HL-60 (cell line): ENCODE data around the gene KIAA0586.
"Not testable (repeated sequence)": the region's sequence is repeated elsewhere in the genome, so short reads cannot be mapped to it uniquely, and the experiment has no call there.

Source experiments
- DNase-seq, 2 experiments: peaks; one replicate each; pipeline ENCODE4 v3.0.0-alpha.2; 2010 to 2020; ENCODE audit warnings: low read depth in 1 of 2, low spot score in 1 of 2
- H3K27ac ChIP-seq: fragments of 250-450 bp; sonication (Bioruptor Pico); replicated peaks from 2 replicates; pipeline ENCODE4 v1.5.1; 2020; ENCODE audit warnings: mild to moderate bottlenecking, moderate library complexity
- H3K27me3 ChIP-seq: fragments of 250-450 bp; sonication (Bioruptor Pico); 2 replicates; pipeline ENCODE4 v1.5.1; 2021; ENCODE audit warnings: mild to moderate bottlenecking, moderate library complexity; ENCODE audit not compliant: insufficient read depth, poor library complexity, severe bottlenecking
- H3K4me3 ChIP-seq: replicated peaks from 2 replicates; pipeline ENCODE4 v1.5.1; 2011; ENCODE audit warnings: mild to moderate bottlenecking, control low read depth, low read length; ENCODE audit not compliant: insufficient read depth
- GABPA ChIP-seq: IDR thresholded peaks from 2 replicates; pipeline ENCODE4 v1.6.1; 2012; ENCODE audit warnings: low read depth
- POLR2AphosphoS5 ChIP-seq: IDR thresholded peaks from 2 replicates; pipeline ENCODE4 v1.6.1; 2012; ENCODE audit warnings: low read depth
- REST ChIP-seq: IDR thresholded peaks from 2 replicates; pipeline ENCODE4 v1.6.1; 2012; ENCODE audit warnings: low read depth; ENCODE audit not compliant: insufficient replicate concordance
- SPI1 ChIP-seq: IDR thresholded peaks from 2 replicates; pipeline ENCODE4 v1.6.1; 2012; ENCODE audit warnings: low read depth, mild to moderate bottlenecking, borderline replicate concordance
- TF ChIP-seq, protein P1 (sequence below): IDR thresholded peaks from one replicate; pipeline ENCODE4 v1.5.1; 2011; ENCODE audit warnings: low read length, control low read depth, inconsistent platforms; ENCODE audit not compliant: insufficient read depth

KIAA0586 gene

GRCh38 chr14:58492044-58492443, 64.5 kb downstream of the KIAA0586 start:
- no peaks in the 10 kb centered on the region for H3K27me3 ChIP-seq
- no peak for DNase-seq
- TF ChIP-seq SPI1 = no peak
- TF ChIP-seq GABPA = no peak

DNA sequence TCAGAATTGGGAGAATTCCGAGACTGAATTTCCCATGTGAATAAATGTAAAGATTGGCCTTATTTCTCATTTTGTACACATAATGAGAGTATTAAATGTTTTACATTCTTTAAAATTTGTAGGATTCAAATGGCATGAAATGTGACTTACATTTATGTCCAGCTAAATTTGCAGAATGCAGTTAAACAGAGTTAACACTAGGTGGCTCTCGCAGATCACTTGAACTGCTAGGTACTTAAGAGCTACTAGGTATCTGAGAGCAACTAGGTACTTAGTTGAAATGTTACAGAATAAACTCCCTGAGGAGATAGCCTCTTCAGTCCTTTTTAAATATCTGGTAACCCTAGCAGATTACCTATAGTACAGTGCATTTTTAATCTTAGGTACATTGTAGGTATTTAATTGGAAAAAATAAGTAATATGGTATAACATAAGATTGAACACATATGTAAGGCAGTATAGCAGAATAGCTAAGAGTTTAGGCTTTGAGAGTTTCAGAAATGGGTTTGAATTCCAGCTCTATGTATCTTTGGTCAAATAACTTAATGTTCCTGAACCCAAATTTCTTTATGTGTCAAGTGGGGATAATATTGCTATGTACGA, 73.8 kb downstream of the KIAA0586 start:
- no peak overlapping the region for H3K27ac ChIP-seq
- TF ChIP-seq REST = no peak
- TF ChIP-seq SPI1 = no peak
- TF ChIP-seq GABPA = no peak
- no peak for TF ChIP-seq POLR2AphosphoS5
- TF ChIP-seq, protein P1, sequence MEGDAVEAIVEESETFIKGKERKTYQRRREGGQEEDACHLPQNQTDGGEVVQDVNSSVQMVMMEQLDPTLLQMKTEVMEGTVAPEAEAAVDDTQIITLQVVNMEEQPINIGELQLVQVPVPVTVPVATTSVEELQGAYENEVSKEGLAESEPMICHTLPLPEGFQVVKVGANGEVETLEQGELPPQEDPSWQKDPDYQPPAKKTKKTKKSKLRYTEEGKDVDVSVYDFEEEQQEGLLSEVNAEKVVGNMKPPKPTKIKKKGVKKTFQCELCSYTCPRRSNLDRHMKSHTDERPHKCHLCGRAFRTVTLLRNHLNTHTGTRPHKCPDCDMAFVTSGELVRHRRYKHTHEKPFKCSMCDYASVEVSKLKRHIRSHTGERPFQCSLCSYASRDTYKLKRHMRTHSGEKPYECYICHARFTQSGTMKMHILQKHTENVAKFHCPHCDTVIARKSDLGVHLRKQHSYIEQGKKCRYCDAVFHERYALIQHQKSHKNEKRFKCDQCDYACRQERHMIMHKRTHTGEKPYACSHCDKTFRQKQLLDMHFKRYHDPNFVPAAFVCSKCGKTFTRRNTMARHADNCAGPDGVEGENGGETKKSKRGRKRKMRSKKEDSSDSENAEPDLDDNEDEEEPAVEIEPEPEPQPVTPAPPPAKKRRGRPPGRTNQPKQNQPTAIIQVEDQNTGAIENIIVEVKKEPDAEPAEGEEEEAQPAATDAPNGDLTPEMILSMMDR = peak; percentile 90
- DNase-seq = peak; percentile 20 to 35
- no peaks in the 10 kb centered on the region for H3K27me3 ChIP-seq
- H3K4me3 ChIP-seq = no peak overlapping the region

More at GRCh38 chr14:58492044-58492443, 64.5 kb downstream of the KIAA0586 start:
- Histone ChIP-seq H3K27ac (no peak overlapping the region), H3K4me3 (no peak overlapping the region)

DNA sequence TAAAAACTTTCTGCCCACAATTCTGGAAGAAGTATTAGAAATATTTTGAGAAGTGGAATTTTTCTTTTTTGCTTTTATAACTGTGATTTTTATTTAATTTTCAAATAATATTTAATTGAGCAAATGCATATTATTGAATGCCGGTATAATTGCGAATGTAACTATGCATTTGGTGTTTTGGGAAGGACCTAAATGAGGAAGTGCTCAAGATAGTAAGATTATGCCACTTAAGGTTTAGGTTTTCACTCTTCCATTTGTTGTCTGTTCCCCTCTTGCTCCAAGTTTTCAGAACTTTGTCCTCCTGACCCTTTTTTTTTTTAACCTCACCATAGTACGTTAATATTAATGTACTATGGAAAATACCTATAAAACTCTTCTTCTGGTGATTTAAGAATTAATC, 85.8 kb downstream of the KIAA0586 start:
- TF ChIP-seq GABPA (no peak), SPI1 (peak; percentile 90)
- TF ChIP-seq, protein P1 = no peak
- Histone ChIP-seq H3K27ac (no peak overlapping the region), H3K27me3 (no peaks in the 10 kb centered on the region), H3K4me3 (no peak overlapping the region)
- no peak for DNase-seq

DNA sequence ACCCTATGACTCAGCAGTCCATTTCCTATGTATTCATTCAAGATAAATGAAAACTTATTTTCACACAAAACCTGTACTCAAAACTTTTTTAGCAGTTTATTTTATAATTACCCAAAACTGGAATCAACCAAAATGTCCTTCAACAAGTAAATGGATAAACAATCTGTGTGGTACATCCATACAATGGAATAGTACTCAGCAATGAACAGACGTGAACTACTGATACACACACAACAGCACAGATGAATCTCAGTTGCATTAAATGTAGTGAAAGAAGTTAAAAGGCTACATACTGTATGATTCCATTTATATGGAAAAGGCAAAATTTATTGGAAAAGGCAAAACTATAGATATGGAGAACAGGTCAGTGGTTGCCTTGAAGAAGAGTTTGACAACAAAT, 90.1 kb downstream of the KIAA0586 start:
- no peak for TF ChIP-seq SPI1
- TF ChIP-seq POLR2AphosphoS5 = no peak
- TF ChIP-seq REST = no peak
- no peak for TF ChIP-seq GABPA
- TF ChIP-seq, protein P1 = no peak
- Histone ChIP-seq H3K27ac (no peak overlapping the region), H3K27me3 (no peaks in the 10 kb centered on the region), H3K4me3 (no peak overlapping the region)
- no peak for DNase-seq

GRCh38 chr14:58525691-58526090, 98.2 kb downstream of the KIAA0586 start:
- not testable (repeated sequence) for H3K4me3 ChIP-seq, DNase-seq, H3K27ac ChIP-seq, H3K27me3 ChIP-seq
